ENCODE measurements around the gene S1PR1. TPM values are rescaled to one million over a fixed set of nuclear protein-coding genes. Genes with fewer than 3 reads are reported as not detected.

Gene S1PR1
- total RNA-seq, 1 experiment from 2014 or later: 0.24 TPM

DNA sequence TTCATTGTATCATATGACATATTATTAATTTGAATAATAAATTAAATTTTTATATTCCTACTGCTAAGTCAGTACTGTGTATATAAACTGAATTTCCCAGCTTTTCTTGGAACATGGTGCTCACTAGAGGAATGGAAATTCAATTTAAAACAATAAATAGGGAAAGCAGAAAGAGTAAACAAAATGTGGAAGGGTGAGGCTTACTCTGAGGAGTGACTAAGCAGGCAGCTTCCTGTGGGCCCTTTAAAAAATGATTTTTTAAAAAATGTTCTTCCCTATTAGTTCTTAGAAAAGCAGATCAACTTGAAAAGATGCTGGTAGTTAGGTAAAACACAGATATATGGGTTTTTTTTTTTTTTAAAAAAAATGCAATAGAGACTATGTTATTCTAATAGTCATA lies 49.5 kb upstream of the S1PR1 start:
- Histone ChIP-seq H4K5ac (ENCODE audit: insufficient read length, low read depth, low read length) (no peak overlapping the region), H4K91ac (ENCODE audit: insufficient read length, low read depth, low read length) (no peak overlapping the region), H2BK5ac (ENCODE audit: insufficient read length, low read length) (no peak overlapping the region), H3K27ac (ENCODE audit: insufficient read length, low read depth, low read length) (no peak overlapping the region), H2BK20ac (ENCODE audit: low read depth, low read length, poor library complexity, severe bottlenecking) (no peak overlapping the region), H2BK15ac (ENCODE audit: low read depth, low read length) (no peak overlapping the region), H3K9me3 (ENCODE audit: control insufficient read depth, low read depth, low read length) (no peaks in the 10 kb centered on the region), H3T11ph (ENCODE audit: low read length) (no peak overlapping the region), H3K4me1 (ENCODE audit: insufficient read depth, low read length) (no peaks in the 10 kb centered on the region), H3K56ac (ENCODE audit: insufficient read length, low read depth, low read length) (no peak overlapping the region), H2BK120ac (ENCODE audit: low read depth, low read length, poor library complexity, severe bottlenecking) (no peak overlapping the region), H4K8ac (replicated peaks; ENCODE audit: insufficient read length, low read depth, low read length) (no peak overlapping the region), H3K79me1 (ENCODE audit: insufficient read depth, low read depth, low read length, poor library complexity, severe bottlenecking) (no peaks in the 10 kb centered on the region), H3K27me3 (ENCODE audit: insufficient read depth, low read length) (no peaks in the 10 kb centered on the region), H3K4me2 (ENCODE audit: insufficient read depth, insufficient read length, low read length) (no peak overlapping the region), H2AFZ (ENCODE audit: low read length) (no peak overlapping the region), H2AK5ac (ENCODE audit: insufficient read length, low read length) (no peak overlapping the region), H3K23me2 (ENCODE audit: insufficient read length, low read depth, low read length, poor library complexity, severe bottlenecking) (no peaks in the 10 kb centered on the region), H3K14ac (ENCODE audit: insufficient read depth, low read length) (no peak overlapping the region), H3K9ac (ENCODE audit: extremely low read depth, insufficient read length, low read length) (no peak overlapping the region), H3K79me2 (ENCODE audit: insufficient read depth, low read length) (no peaks in the 10 kb centered on the region), H2BK12ac (ENCODE audit: insufficient read length, low read depth, low read length) (no peak overlapping the region), H3K23ac (ENCODE audit: insufficient read length, low read depth, low read length) (no peak overlapping the region), H4K20me1 (ENCODE audit: control insufficient read depth, insufficient read depth, insufficient read length) (no peaks in the 10 kb centered on the region), H3K18ac (ENCODE audit: insufficient read length, low read depth, low read length) (no peak overlapping the region), H3K4ac (ENCODE audit: low read depth, low read length) (no peak overlapping the region)
- H3K9me3 Mint-ChIP-seq: no peaks in the 10 kb centered on the region; a peak in 1 of 5 replicates
- DNase-seq: no peak
- TF ChIP-seq, protein P1, sequence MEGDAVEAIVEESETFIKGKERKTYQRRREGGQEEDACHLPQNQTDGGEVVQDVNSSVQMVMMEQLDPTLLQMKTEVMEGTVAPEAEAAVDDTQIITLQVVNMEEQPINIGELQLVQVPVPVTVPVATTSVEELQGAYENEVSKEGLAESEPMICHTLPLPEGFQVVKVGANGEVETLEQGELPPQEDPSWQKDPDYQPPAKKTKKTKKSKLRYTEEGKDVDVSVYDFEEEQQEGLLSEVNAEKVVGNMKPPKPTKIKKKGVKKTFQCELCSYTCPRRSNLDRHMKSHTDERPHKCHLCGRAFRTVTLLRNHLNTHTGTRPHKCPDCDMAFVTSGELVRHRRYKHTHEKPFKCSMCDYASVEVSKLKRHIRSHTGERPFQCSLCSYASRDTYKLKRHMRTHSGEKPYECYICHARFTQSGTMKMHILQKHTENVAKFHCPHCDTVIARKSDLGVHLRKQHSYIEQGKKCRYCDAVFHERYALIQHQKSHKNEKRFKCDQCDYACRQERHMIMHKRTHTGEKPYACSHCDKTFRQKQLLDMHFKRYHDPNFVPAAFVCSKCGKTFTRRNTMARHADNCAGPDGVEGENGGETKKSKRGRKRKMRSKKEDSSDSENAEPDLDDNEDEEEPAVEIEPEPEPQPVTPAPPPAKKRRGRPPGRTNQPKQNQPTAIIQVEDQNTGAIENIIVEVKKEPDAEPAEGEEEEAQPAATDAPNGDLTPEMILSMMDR (conservative IDR thresholded peaks at IDR 0.05): no peak
- H3K4me1 Mint-ChIP-seq: no peaks in the 10 kb centered on the region; a peak in 1 of 4 replicates
- H3K36me3 Mint-ChIP-seq (ENCODE audit: insufficient read depth in 1 of 3, low read depth in 3 of 3): no peaks in the 10 kb centered on the region
- no peaks in the 10 kb centered on the region; the same call in 1 of the 2 replicates for H3K27me3 Mint-ChIP-seq (ENCODE audit: low read depth)
- H3K4me3 Mint-ChIP-seq: no peak overlapping the region
- H3K27ac Mint-ChIP-seq: no peak overlapping the region; a peak in 1 of 7 replicates

All from H9 (cell line).